Suprapubic skin (tissue), 4 donors: ENCODE measurements around the gene APOOL. TPM values are rescaled to one million over a fixed set of nuclear protein-coding genes. Genes with fewer than 3 reads are reported as not detected.
"Not testable (repeated sequence)": the region's sequence is repeated elsewhere in the genome, so short reads cannot be mapped to it uniquely, and the experiment has no call there.

Experiments used
- DNase-seq, 2 donors: peaks; one replicate each; pipeline ENCODE4 v3.0.0-alpha.2; 2019; ENCODE audit warnings: low spot score in 2 of 2
- H3K27ac ChIP-seq: fragments of 200-600 bp; sonication (generic); one replicate; pipeline ENCODE4 v1.5.1; 2019
- H3K27me3 ChIP-seq: fragments of 200-600 bp; sonication (generic); one replicate; pipeline ENCODE4 v1.5.1; 2019
- H3K36me3 ChIP-seq: fragments of 200-600 bp; sonication (generic); one replicate; pipeline ENCODE4 v1.5.1; 2019
- H3K4me1 ChIP-seq: fragments of 200-600 bp; sonication (generic); one replicate; pipeline ENCODE4 v1.5.1; 2019
- H3K4me3 ChIP-seq: fragments of 200-600 bp; sonication (generic); one replicate; pipeline ENCODE4 v1.5.1; 2019; ENCODE audit warnings: mild to moderate bottlenecking
- H3K9me3 ChIP-seq: fragments of 200-600 bp; sonication (generic); one replicate; pipeline ENCODE4 v1.5.1; 2019
- CTCF ChIP-seq, 2 donors: fragments of 200-600 bp in 1 of 2; fragments of 450-650 bp in 1 of 2; sonication (generic) in 1 of 2; IDR thresholded peaks; one replicate each; pipeline ENCODE4 v1.5.1; 2016 to 2019; ENCODE audit warnings: antibody characterized with exemption in 2 of 2, mild to moderate bottlenecking in 1 of 2, moderate library complexity in 1 of 2
- EP300 ChIP-seq: sonication (generic); formaldehyde crosslinking; IDR thresholded peaks from one replicate; pipeline ENCODE4 v1.6.1; 2017; ENCODE audit warnings: antibody characterized with exemption
- POLR2A ChIP-seq, 2 donors: fragments of 450-650 bp; IDR thresholded peaks; one replicate each; pipeline ENCODE4 v1.6.1; 2017; ENCODE audit warnings: antibody characterized with exemption in 2 of 2, mild to moderate bottlenecking in 2 of 2, moderate library complexity in 2 of 2
- POLR2AphosphoS5 ChIP-seq, 3 donors: sonication (generic); formaldehyde crosslinking; IDR thresholded peaks; one replicate each; pipeline ENCODE4 v1.6.1; 2017; ENCODE audit warnings: antibody characterized with exemption in 3 of 3
- WGBS: methylation state at CpG from one replicate; pipeline ENCODE4 v1.1.5; 2018; 5-methylcytosine and 5-hydroxymethylcytosine counted together
- total RNA-seq, 4 donors: library from RNA; depleted of rRNA; stranded (reverse); fragments of >200 nt; gene quantifications; one replicate each; pipeline ENCODE4 v1.1.0, GENCODE V29; 2016

Gene APOOL, protein sequence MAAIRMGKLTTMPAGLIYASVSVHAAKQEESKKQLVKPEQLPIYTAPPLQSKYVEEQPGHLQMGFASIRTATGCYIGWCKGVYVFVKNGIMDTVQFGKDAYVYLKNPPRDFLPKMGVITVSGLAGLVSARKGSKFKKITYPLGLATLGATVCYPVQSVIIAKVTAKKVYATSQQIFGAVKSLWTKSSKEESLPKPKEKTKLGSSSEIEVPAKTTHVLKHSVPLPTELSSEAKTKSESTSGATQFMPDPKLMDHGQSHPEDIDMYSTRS
- total RNA-seq: 10 to 100 TPM; 13.0 to 15.2 (median 14.0) TPM

DNA sequence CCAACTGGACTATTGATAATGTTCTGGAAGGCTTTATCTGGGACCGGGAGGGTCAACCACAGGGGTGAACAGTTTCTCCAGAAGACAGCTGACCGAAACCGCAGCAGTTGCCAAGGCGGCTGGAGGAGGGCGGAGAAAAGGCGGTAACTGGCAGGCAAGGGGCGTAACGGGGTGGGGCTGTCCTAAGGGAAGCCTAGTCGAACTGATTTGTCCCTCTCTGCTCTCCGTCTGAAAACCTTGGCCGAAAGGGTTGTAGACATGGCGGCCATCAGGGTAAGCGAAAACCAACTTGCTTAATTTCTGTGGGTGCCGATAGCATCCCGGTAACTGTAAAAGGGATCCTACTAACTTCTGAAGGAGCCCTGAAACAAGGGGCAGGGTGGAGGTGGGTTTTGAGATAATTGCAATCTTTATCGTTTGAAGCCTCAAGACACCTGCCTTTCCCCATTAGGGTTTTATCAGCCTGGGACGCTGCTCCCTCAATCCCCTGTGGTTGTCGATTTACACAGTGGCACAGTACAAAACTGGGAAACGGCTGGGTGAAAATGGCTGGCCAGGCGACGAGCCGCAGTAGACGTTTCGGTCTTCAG lies at the start of gene APOOL:
Gene APOOL, plus strand, starts transcription at position 223 of the 590 bp plus-strand sequence. Its CDS starts 36 bp downstream, at position 259.
- peak; percentile 83 to 87 for DNase-seq
- peak within 1 kb of the TSS; percentile 65 for H3K4me3 ChIP-seq
- H3K27ac ChIP-seq: peak within 1 kb of the TSS; percentile 62
- no peaks in the 10 kb centered on the region for H3K27me3 ChIP-seq
- WGBS: 46% methylated on average over 23 of the region's 24 CpGs
- H3K36me3 ChIP-seq: no peaks in the 10 kb centered on the region
- no peaks in the 10 kb centered on the region for H3K9me3 ChIP-seq
- H3K4me1 ChIP-seq: peaks cover 7% of the 10 kb centered on the region
- peak in 1 of 3 donors; percentile 83 for TF ChIP-seq POLR2AphosphoS5 (IDR thresholded peaks at IDR 0.05)
- TF ChIP-seq EP300: no peak

DNA sequence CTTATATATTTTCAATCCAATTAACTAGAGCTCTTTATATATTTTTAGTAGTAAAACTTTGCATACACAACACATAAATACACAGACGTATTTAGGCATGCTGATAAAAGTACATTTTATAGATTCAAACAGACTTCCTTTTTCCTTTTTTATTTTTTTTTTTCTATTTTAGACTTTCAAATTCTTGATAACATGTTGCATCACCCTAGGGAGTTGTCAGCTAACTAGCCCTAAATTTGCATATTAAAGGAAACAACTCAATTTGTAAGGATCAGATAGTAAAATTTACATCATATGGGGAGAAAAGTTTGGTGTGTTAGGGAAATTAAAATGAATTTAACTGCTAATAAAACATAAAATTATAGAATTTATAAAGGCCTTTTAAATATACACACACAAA lies 47.4 kb upstream of the APOOL start:
- TF ChIP-seq CTCF (IDR thresholded peaks at IDR 0.05) (no peak), EP300 (no peak), POLR2AphosphoS5 (IDR thresholded peaks at IDR 0.05) (no peak), POLR2A (IDR thresholded peaks at IDR 0.05) (no peak)
- WGBS: 44% methylated on average over 1 of the region's 1 CpG

GRCh38 chrX:84974803-84975202 lies 28.9 kb upstream of the APOOL start:
- Histone ChIP-seq H3K4me1 (no peaks in the 10 kb centered on the region), H3K9me3 (no peaks in the 10 kb centered on the region), H3K27me3 (no peaks in the 10 kb centered on the region), H3K4me3 (no peak overlapping the region), H3K27ac (no peak overlapping the region), H3K36me3 (no peaks in the 10 kb centered on the region)
- 85% methylated on average over 6 of the region's 19 CpGs for WGBS
- peak in 1 of 2 donors; percentile 44 for DNase-seq
- TF ChIP-seq EP300 (no peak), POLR2AphosphoS5 (IDR thresholded peaks at IDR 0.05) (no peak), POLR2A (IDR thresholded peaks at IDR 0.05) (no peak), CTCF (IDR thresholded peaks at IDR 0.05) (no peak)

More for the DNA sequence above, 47.4 kb upstream of the APOOL start:
- H3K4me1 ChIP-seq: no peaks in the 10 kb centered on the region
- H3K4me3 ChIP-seq: no peak overlapping the region
- H3K9me3 ChIP-seq: no peaks in the 10 kb centered on the region
- no peaks in the 10 kb centered on the region for H3K27me3 ChIP-seq
- no peaks in the 10 kb centered on the region for H3K36me3 ChIP-seq
- H3K27ac ChIP-seq: no peak overlapping the region
- no peak for DNase-seq

- WGBS: 93% methylated on average over 5 of the region's 5 CpGs
Observed at GRCh38 chrX:84991739-84992138, 11.9 kb upstream of the APOOL start.

GRCh38 chrX:84993150-84993549 lies 10.5 kb upstream of the APOOL start:
- TF ChIP-seq POLR2A (IDR thresholded peaks at IDR 0.05): no peak
- no peak for TF ChIP-seq POLR2AphosphoS5 (IDR thresholded peaks at IDR 0.05)
- TF ChIP-seq EP300: no peak
- TF ChIP-seq CTCF (IDR thresholded peaks at IDR 0.05): no peak
- Histone ChIP-seq H3K4me3 (no peak overlapping the region), H3K4me1 (no peaks in the 10 kb centered on the region), H3K36me3 (no peaks in the 10 kb centered on the region), H3K27ac (no peak overlapping the region), H3K9me3 (no peaks in the 10 kb centered on the region), H3K27me3 (no peaks in the 10 kb centered on the region)
- 75% methylated on average over 1 of the region's 1 CpG for WGBS
- no peak for DNase-seq

More at GRCh38 chrX:84991739-84992138, 11.9 kb upstream of the APOOL start:
- not testable (repeated sequence) for H3K9me3 ChIP-seq, H3K4me3 ChIP-seq, DNase-seq, H3K27ac ChIP-seq, H3K4me1 ChIP-seq, H3K36me3 ChIP-seq, H3K27me3 ChIP-seq

DNA sequence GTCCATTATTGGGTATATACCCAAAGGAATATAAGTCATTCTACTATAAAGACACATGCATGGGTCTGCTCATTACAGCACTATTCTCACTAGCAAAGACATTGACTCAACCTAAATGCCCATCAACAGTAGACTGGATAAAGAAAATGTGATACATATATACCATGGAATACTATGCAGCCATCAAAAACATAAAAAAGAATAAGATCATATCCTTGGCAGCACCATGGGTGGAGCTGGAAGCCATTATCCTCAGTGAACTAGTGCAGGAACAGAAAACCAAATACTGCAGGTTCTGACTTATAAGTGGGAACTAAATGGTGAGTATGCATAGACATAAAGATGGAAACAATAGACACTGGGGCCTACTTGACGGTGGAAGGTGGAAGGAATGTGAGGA lies 2.3 kb upstream of the APOOL start:
- Histone ChIP-seq H3K27ac (no peak overlapping the region), H3K4me3 (no peak overlapping the region), H3K9me3 (no peaks in the 10 kb centered on the region), H3K36me3 (no peaks in the 10 kb centered on the region), H3K27me3 (no peaks in the 10 kb centered on the region), H3K4me1 (peaks cover 7% of the 10 kb centered on the region)
- WGBS: 73% methylated on average over 1 of the region's 1 CpG
- no peak for DNase-seq
- TF ChIP-seq POLR2A (IDR thresholded peaks at IDR 0.05) (no peak), CTCF (IDR thresholded peaks at IDR 0.05) (no peak), POLR2AphosphoS5 (IDR thresholded peaks at IDR 0.05) (no peak), EP300 (no peak)
